Measurements from ENCODE around the gene PSMA3. TPM values are rescaled to one million over a fixed set of nuclear protein-coding genes. Genes with fewer than 3 reads are reported as not detected.

PSMA3 gene
- total and polyA plus RNA-seq, 4 donors, result 54.6 to 192 (median 113) TPM

DNA sequence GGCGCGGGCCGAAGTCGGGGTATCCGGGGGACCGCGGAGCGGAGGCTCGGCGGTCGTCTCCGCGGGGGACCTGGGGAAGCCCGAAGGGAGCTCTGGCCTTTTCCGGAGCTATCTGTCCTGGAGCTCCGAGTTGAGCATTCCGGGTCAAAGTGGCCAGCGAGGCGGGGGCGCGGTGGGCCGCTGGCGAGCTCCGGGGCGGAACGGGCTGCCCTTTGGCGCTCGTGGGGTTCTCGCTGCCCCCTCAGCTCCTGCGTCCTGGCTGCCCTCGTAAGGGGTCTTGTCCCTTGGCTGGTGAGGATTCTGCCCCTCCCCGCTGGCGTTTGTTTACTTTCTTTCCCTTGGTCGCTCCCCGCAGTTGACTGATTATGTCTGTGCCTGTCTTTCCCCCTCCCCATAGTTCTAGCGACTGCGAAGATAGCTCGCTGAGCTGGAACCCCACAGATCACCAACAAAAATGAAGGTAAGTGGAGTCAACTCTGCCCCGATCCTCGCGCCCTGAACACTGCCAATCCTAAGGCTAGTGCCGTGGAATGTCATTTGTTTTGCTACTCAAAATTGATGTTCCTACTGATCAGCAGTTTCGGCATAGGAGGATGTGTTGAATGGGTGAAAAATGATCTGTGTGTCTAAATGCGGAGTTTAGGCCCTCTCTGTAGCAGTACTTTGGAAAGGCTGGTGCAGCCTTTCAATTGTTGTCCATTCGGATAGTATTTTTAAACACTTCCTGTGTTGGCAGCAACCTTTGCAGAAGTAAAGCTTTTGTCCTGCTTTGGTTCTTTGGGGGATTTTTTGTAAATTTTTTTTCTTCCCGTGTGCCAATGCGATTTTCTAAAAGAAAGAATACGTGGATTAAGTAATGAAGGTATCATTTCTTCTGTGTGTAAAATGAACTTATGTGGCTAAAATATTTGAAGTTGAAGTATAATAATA, 55.0 kb downstream of the PSMA3 start (continued):
- TF ChIP-seq, protein P1, sequence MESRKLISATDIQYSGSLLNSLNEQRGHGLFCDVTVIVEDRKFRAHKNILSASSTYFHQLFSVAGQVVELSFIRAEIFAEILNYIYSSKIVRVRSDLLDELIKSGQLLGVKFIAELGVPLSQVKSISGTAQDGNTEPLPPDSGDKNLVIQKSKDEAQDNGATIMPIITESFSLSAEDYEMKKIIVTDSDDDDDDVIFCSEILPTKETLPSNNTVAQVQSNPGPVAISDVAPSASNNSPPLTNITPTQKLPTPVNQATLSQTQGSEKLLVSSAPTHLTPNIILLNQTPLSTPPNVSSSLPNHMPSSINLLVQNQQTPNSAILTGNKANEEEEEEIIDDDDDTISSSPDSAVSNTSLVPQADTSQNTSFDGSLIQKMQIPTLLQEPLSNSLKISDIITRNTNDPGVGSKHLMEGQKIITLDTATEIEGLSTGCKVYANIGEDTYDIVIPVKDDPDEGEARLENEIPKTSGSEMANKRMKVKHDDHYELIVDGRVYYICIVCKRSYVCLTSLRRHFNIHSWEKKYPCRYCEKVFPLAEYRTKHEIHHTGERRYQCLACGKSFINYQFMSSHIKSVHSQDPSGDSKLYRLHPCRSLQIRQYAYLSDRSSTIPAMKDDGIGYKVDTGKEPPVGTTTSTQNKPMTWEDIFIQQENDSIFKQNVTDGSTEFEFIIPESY (IDR thresholded peaks at IDR 0.05), result no peak
- TF ChIP-seq FOXA1 (IDR thresholded peaks at IDR 0.05) (no peak), NR2F2 (IDR thresholded peaks at IDR 0.05) (no peak), EGR1 (IDR thresholded peaks at IDR 0.05; ENCODE audit: low read depth in 2 of 2) (no peak), YY1 (IDR thresholded peaks at IDR 0.05) (no peak)

GRCh38 chr14:58301416-58301815, 56.8 kb downstream of the PSMA3 start:
- peaks cover 2 to 28% (median 23%) of the 10 kb centered on the region in 4 donors for H3K4me1 ChIP-seq (ENCODE audit: control insufficient read depth in 4 of 4, insufficient read depth in 4 of 4, low read length in 3 of 4)
- WGBS, result 48% methylated on average over 3 of the region's 3 CpGs
- peak overlapping the region in 1 of 2 donors; percentile 19 for H3K9ac ChIP-seq (ENCODE audit: low read depth in 1 of 2, low read length in 2 of 2)

GRCh38 chr14:58305730-58306129, 61.1 kb downstream of the PSMA3 start:
- 84% methylated on average over 2 of the region's 2 CpGs for WGBS
- H3K4me3 ChIP-seq (ENCODE audit: low read depth in 1 of 3, low read length in 3 of 3), result no peak overlapping the region
- DNase-seq (ENCODE audit: low spot score), result no peak
- no peaks in the 10 kb centered on the region for H3K9me3 ChIP-seq (ENCODE audit: control insufficient read depth in 4 of 4, low read length in 3 of 4)
- TF ChIP-seq TAF1 (conservative IDR thresholded peaks at IDR 0.05) (no peak), MAX (IDR thresholded peaks at IDR 0.05) (no peak), YY1 (IDR thresholded peaks at IDR 0.05) (no peak), HNF4A (conservative IDR thresholded peaks at IDR 0.05) (no peak), SP1 (IDR thresholded peaks at IDR 0.05) (no peak)
- TF ChIP-seq, protein P1 (IDR thresholded peaks at IDR 0.05), result no peak
- TF ChIP-seq, protein P2, sequence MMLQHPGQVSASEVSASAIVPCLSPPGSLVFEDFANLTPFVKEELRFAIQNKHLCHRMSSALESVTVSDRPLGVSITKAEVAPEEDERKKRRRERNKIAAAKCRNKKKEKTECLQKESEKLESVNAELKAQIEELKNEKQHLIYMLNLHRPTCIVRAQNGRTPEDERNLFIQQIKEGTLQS (IDR thresholded peaks at IDR 0.05), result no peak
- H3K4me1 ChIP-seq (ENCODE audit: control insufficient read depth in 4 of 4, insufficient read depth in 4 of 4, low read length in 3 of 4), result peaks cover 2 to 27% (median 18%) of the 10 kb centered on the region in 4 donors
- H3K27ac ChIP-seq (ENCODE audit: low read depth in 1 of 2, low read length in 2 of 2), result no peak overlapping the region
- H3K36me3 ChIP-seq (ENCODE audit: control insufficient read depth in 4 of 4, insufficient read depth in 3 of 4, low read depth in 1 of 4, low read length in 3 of 4), result peaks cover 3 to 36% (median 15%) of the 10 kb centered on the region in 4 donors
- H3K27me3 ChIP-seq (ENCODE audit: control insufficient read depth in 4 of 4, insufficient read depth in 4 of 4, low read length in 3 of 4), result no peaks in the 10 kb centered on the region
- H3K9ac ChIP-seq (ENCODE audit: low read depth in 1 of 2, low read length in 2 of 2), result no peak overlapping the region

More at GRCh38 chr14:58301416-58301815, 56.8 kb downstream of the PSMA3 start:
- Histone ChIP-seq H3K36me3 (ENCODE audit: control insufficient read depth in 4 of 4, insufficient read depth in 3 of 4, low read depth in 1 of 4, low read length in 3 of 4) (peaks cover 2 to 33% (median 9%) of the 10 kb centered on the region in 4 donors), H3K4me3 (ENCODE audit: low read depth in 1 of 3, low read length in 3 of 3) (no peak overlapping the region), H3K27me3 (ENCODE audit: control insufficient read depth in 4 of 4, insufficient read depth in 4 of 4, low read length in 3 of 4) (no peaks in the 10 kb centered on the region), H3K9me3 (ENCODE audit: control insufficient read depth in 4 of 4, low read length in 3 of 4) (no peaks in the 10 kb centered on the region), H3K27ac (ENCODE audit: low read depth in 1 of 2, low read length in 2 of 2) (peak overlapping the region; percentile 10 to 20)
- DNase-seq (ENCODE audit: low spot score), result no peak
- TF ChIP-seq RXRA (IDR thresholded peaks at IDR 0.05), result peak; percentile 10 to 24
- TF ChIP-seq RAD21 (IDR thresholded peaks at IDR 0.05), result peak in 1 of 2 donors; percentile 41
- peak; percentile 4 to 35 for TF ChIP-seq HNF4A (conservative IDR thresholded peaks at IDR 0.05)
- no peak for TF ChIP-seq MAX (IDR thresholded peaks at IDR 0.05)
- no peak for TF ChIP-seq FOXA1 (IDR thresholded peaks at IDR 0.05)
- no peak for TF ChIP-seq NR2F2 (IDR thresholded peaks at IDR 0.05)
- peak; percentile 42 for TF ChIP-seq TAF1 (conservative IDR thresholded peaks at IDR 0.05)
- TF ChIP-seq YY1 (IDR thresholded peaks at IDR 0.05), result peak; percentile 17
